Nephron progenitor cell (in vitro differentiated cells): ENCODE data around the gene OASL.

Experiments used
- DNase-seq: peaks from one replicate; pipeline ENCODE4 v3.0.0; 2021
- H3K27ac Mint-ChIP-seq: 2 replicates; pipeline ENCODE4 v1.8.0; 2021; ENCODE audit warnings: mild to moderate bottlenecking, moderate library complexity, mixed read lengths
- H3K27me3 Mint-ChIP-seq: 2 replicates; pipeline ENCODE4 v1.8.0; 2021; ENCODE audit warnings: mild to moderate bottlenecking, low read depth, mixed read lengths; ENCODE audit not compliant: poor library complexity
- H3K36me3 Mint-ChIP-seq: 2 replicates; pipeline ENCODE4 v1.8.0; 2021; ENCODE audit warnings: low read depth, mixed read lengths
- H3K4me1 Mint-ChIP-seq: 2 replicates; pipeline ENCODE4 v1.8.0; 2021; ENCODE audit warnings: mixed read lengths
- H3K4me3 Mint-ChIP-seq: 2 replicates; pipeline ENCODE4 v1.8.0; 2021; ENCODE audit warnings: mild to moderate bottlenecking, moderate library complexity, mixed read lengths
- H3K9me3 Mint-ChIP-seq: 2 replicates; pipeline ENCODE4 v1.8.0; 2021; ENCODE audit warnings: mild to moderate bottlenecking, moderate library complexity, mixed read lengths
- CTCF ChIP-seq: fragments of 200-600 bp; sonication (generic); IDR thresholded peaks from 2 replicates; pipeline ENCODE4 v1.5.0; 2021; ENCODE audit warnings: antibody characterized with exemption

Gene OASL

GRCh38 chr12:120979862-120980696 lies 59.0 kb downstream of the OASL start:
- Mint-ChIP-seq H3K4me1 (peaks cover 15% of the 10 kb centered on the region), H3K36me3 (no peaks in the 10 kb centered on the region), H3K4me3 (no peak overlapping the region), H3K9me3 (no peaks in the 10 kb centered on the region), H3K27ac (no peak overlapping the region), H3K27me3 (peaks cover 4% of the 10 kb centered on the region)
- peak; percentile 33 for DNase-seq
- TF ChIP-seq CTCF, result no peak

GRCh38 chr12:120979220-120979861 lies 59.7 kb downstream of the OASL start:
- no peaks in the 10 kb centered on the region for H3K36me3 Mint-ChIP-seq
- H3K4me1 Mint-ChIP-seq, result peaks cover 14% of the 10 kb centered on the region
- no peak overlapping the region for H3K4me3 Mint-ChIP-seq
- TF ChIP-seq CTCF, result no peak
- DNase-seq, result no peak
- H3K9me3 Mint-ChIP-seq, result no peaks in the 10 kb centered on the region
- peaks cover 5% of the 10 kb centered on the region for H3K27me3 Mint-ChIP-seq
- no peak overlapping the region for H3K27ac Mint-ChIP-seq

GRCh38 chr12:120978296-120979219 lies 60.5 kb downstream of the OASL start, which contains the start of gene HNF1A:
TSS of gene HNF1A (plus strand) at chr12:120978543. CDS start at chr12:120978769, 226 bp downstream.
- no peak for TF ChIP-seq CTCF
- H3K4me3 Mint-ChIP-seq, result no peak within 1 kb of the TSS
- DNase-seq, result no peak
- no peak within 1 kb of the TSS for H3K27ac Mint-ChIP-seq
- H3K36me3 Mint-ChIP-seq, result no peaks in the 10 kb centered on the region
- H3K9me3 Mint-ChIP-seq, result no peaks in the 10 kb centered on the region
- peaks cover 6% of the 10 kb centered on the region for H3K4me1 Mint-ChIP-seq
- H3K27me3 Mint-ChIP-seq, result peaks cover 13% of the 10 kb centered on the region

GRCh38 chr12:120977531-120978295 lies 61.3 kb downstream of the OASL start:
- no peak for TF ChIP-seq CTCF
- Mint-ChIP-seq H3K4me3 (no peak overlapping the region), H3K27ac (no peak overlapping the region), H3K9me3 (no peaks in the 10 kb centered on the region), H3K4me1 (peaks cover 10% of the 10 kb centered on the region), H3K36me3 (no peaks in the 10 kb centered on the region), H3K27me3 (peaks cover 13% of the 10 kb centered on the region)
- DNase-seq, result no peak

- Mint-ChIP-seq H3K27ac (no peak overlapping the region), H3K4me1 (peaks cover 10% of the 10 kb centered on the region), H3K27me3 (peaks cover 15% of the 10 kb centered on the region), H3K4me3 (no peak overlapping the region), H3K36me3 (no peaks in the 10 kb centered on the region), H3K9me3 (no peaks in the 10 kb centered on the region)
- DNase-seq, result no peak
- TF ChIP-seq CTCF, result no peak
Observed at GRCh38 chr12:120972870-120973543, 66.0 kb downstream of the OASL start.
